GM12878 (cell line): Measurements from ENCODE around the gene TM9SF4. TPM values are rescaled to one million over a fixed set of nuclear protein-coding genes. Genes with fewer than 3 reads are reported as not detected.

ENCODE experiments used
- ATF2 ChIP-seq: IDR thresholded peaks from 2 replicates; pipeline ENCODE4 v1.6.1; 2012; ENCODE audit warnings: low read length, inconsistent platforms
- EGR1 ChIP-seq, 2 experiments: IDR thresholded peaks; 1 replicate in 1 of 2; 2 replicates in 1 of 2; pipeline ENCODE4 v1.6.1; 2011 to 2012; ENCODE audit warnings: low read depth in 2 of 2, low read length in 2 of 2, borderline replicate concordance in 1 of 2, mild to moderate bottlenecking in 1 of 2, moderate library complexity in 1 of 2
- PAX5 ChIP-seq: IDR thresholded peaks from 2 replicates; pipeline ENCODE4 v1.6.1; 2011; ENCODE audit warnings: low read depth, low read length, borderline replicate concordance
- POLR2AphosphoS2 ChIP-seq: IDR thresholded peaks from 2 replicates; pipeline ENCODE4 v1.6.1; 2011; ENCODE audit warnings: low read depth, mild to moderate bottlenecking, low read length, improper control_type of control experiment, moderate library complexity
- USF1 ChIP-seq: IDR thresholded peaks from 2 replicates; pipeline ENCODE4 v1.6.1; 2011; ENCODE audit warnings: borderline replicate concordance, low read depth, mild to moderate bottlenecking, moderate library complexity, mixed read lengths, low read length; ENCODE audit not compliant: insufficient read depth; ENCODE audit errors: extremely low read length
- USF2 ChIP-seq: IDR thresholded peaks from 2 replicates; pipeline ENCODE4 v1.6.1; 2011; ENCODE audit warnings: low read depth, low read length, improper control_type of control experiment, borderline replicate concordance
- ZNF384 ChIP-seq: IDR thresholded peaks from 2 replicates; pipeline ENCODE4 v1.6.1; 2012; ENCODE audit warnings: low read depth, mild to moderate bottlenecking, low read length, improper control_type of control experiment, borderline replicate concordance
- polyA plus RNA-seq, 11 experiments: library from polyadenylated mRNA; depleted of rRNA in 4 of 11; unstranded in 6 of 11; stranded (reverse) in 5 of 11; fragments of >200 nt; fragmentation: Nextera tagmentation in 4 of 11; fragmentation: Illumina TruSeq in 1 of 11; extraction: Ambion mirVana in 4 of 11; extraction: Trizol in 1 of 11; gene quantifications; 1 replicate in 1 of 11; 2 replicates in 10 of 11; pipeline versions ENCODE4 v1.2.1 to v1.2.3, GENCODE V29; 2011 to 2016; ENCODE audit warnings: inconsistent platforms in 2 of 11, missing spikeins in 2 of 11, low read depth in 1 of 11
- total RNA-seq, 4 experiments: library from RNA; depleted of rRNA in 3 of 4; stranded (reverse); fragments of >200 nt in 3 of 4; fragmentation: Illumina TruSeq in 1 of 4; extraction: Trizol in 1 of 4; gene quantifications; 2 replicates each; pipeline versions ENCODE4 v1.2.1 to v1.2.3, GENCODE V29; 2013 to 2021

Gene TM9SF4
- total and polyA plus RNA-seq, 10 of the 15 experiments (the other 5 are each of a cell fraction or from before 2014, with no cell fraction given) = 8.5 to 47.8 (median 24.3) TPM

- TF ChIP-seq EGR1 (IDR thresholded peaks at IDR 0.05; ENCODE audit: borderline replicate concordance in 1 of 2, low read depth in 2 of 2, low read length in 2 of 2) (no peak), POLR2AphosphoS2 (no peak), PAX5 (peak; percentile 28; the same call in 1 of the 2 replicates), USF2 (peak; percentile 20; the same call in 1 of the 2 replicates), USF1 (peak; percentile 81), ZNF384 (no peak), ATF2 (peak; percentile 83)
Measured at GRCh38 chr20:32109392-32110172, at the start of gene TM9SF4 (continued).
